Stomach (tissue), 9 donors: ENCODE measurements around the gene LRP3. TPM values are rescaled to one million over a fixed set of nuclear protein-coding genes. Genes with fewer than 3 reads are reported as not detected.

Experiments used
- DNase-seq, 2 donors: peaks; one replicate each; pipeline versions ENCODE4 v3.0.0 to v3.0.0-alpha.2; 2013 to 2019
- H3K27ac ChIP-seq, 5 donors: fragments of 200-600 bp in 4 of 5; sonication (generic) in 4 of 5; one replicate each; pipeline ENCODE4 v1.5.1; 2013 to 2019; ENCODE audit warnings: mild to moderate bottlenecking in 1 of 5, moderate library complexity in 1 of 5
- H3K27me3 ChIP-seq, 3 donors: fragments of 200-600 bp; sonication (generic); one replicate each; pipeline ENCODE4 v1.5.1; 2017 to 2019; ENCODE audit warnings: mixed run types in 1 of 3
- H3K36me3 ChIP-seq, 4 donors: fragments of 200-600 bp; sonication (generic); 1 replicate in 3 of 4; 2 replicates in 1 of 4; pipeline ENCODE4 v1.5.1; 2016 to 2019
- H3K4me1 ChIP-seq, 4 donors: fragments of 200-600 bp; sonication (generic); one replicate each; pipeline ENCODE4 v1.5.1; 2016 to 2019
- H3K4me3 ChIP-seq, 4 donors: fragments of 200-600 bp; sonication (generic) in 3 of 4; one replicate each; pipeline ENCODE4 v1.5.1; 2016 to 2019; ENCODE audit warnings: mild to moderate bottlenecking in 1 of 4
- H3K9me3 ChIP-seq, 4 donors: fragments of 200-600 bp; sonication (generic); one replicate each; pipeline ENCODE4 v1.5.1; 2016 to 2019
- CTCF ChIP-seq, 7 experiments: fragments of 450-650 bp in 4 of 7; fragments of 200-600 bp in 3 of 7; sonication (generic) in 3 of 7; IDR thresholded peaks; one replicate each; pipeline ENCODE4 v1.5.1; 2016 to 2019; ENCODE audit warnings: antibody characterized with exemption in 7 of 7, control low read depth in 2 of 7, mild to moderate bottlenecking in 1 of 7
- EP300 ChIP-seq: sonication (generic); formaldehyde crosslinking; IDR thresholded peaks from one replicate; pipeline ENCODE4 v1.6.1; 2017; ENCODE audit warnings: antibody characterized with exemption
- POLR2A ChIP-seq, 4 donors: fragments of 450-650 bp; IDR thresholded peaks; one replicate each; pipeline ENCODE4 v1.6.1; 2016; ENCODE audit warnings: antibody characterized with exemption in 4 of 4, control low read depth in 2 of 4, mild to moderate bottlenecking in 1 of 4, moderate library complexity in 1 of 4
- POLR2AphosphoS5 ChIP-seq, 3 donors: sonication (generic); formaldehyde crosslinking; IDR thresholded peaks; one replicate each; pipeline ENCODE4 v1.6.1; 2016; ENCODE audit warnings: antibody characterized with exemption in 3 of 3
- WGBS, 5 donors: extraction: QIAGEN DNeasy Blood & Tissue Kit in 3 of 5; methylation state at CpG; one replicate each; pipeline versions ENCODE4 v1.1.5 to v1.1.7; 2013 to 2018; 5-methylcytosine and 5-hydroxymethylcytosine counted together
- intact Hi-C: fragments of 100-400 bp; cut with DNase I; formaldehyde crosslinking; loops from one replicate; pipeline ENCODE4 v1.15.1; 2023; ENCODE audit warnings: low total_unique reads
- polyA plus RNA-seq, 3 donors: library from polyadenylated mRNA; stranded (reverse); fragments of 200-250 nt; gene quantifications; one replicate each; pipeline ENCODE4 v1.2.3, GENCODE V29; 2013
- total RNA-seq, 5 donors: library from RNA; depleted of rRNA; stranded (reverse); fragments of >200 nt; gene quantifications; one replicate each; pipeline versions ENCODE4 v1.1.0 to v1.2.3, GENCODE V29; 2014 to 2016
- donor health status: healthy with polysubstance abuse.
- donor health status: Bipolar disorder and iron deficiency.
- donor health status: healthy.

The LRP3 gene
- total and polyA plus RNA-seq, 8 donors = 7.5 to 26.6 (median 12.8) TPM

- peak in 1 of 2 donors; percentile 50 for DNase-seq
- Histone ChIP-seq H3K4me3 (no peak overlapping the region), H3K4me1 (peaks cover 7 to 25% (median 10%) of the 10 kb centered on the region in 4 donors), H3K27ac (no peak overlapping the region), H3K36me3 (no peaks in the 10 kb centered on the region), H3K27me3 (peaks cover 0 to 15% (median 0%) of the 10 kb centered on the region in 3 donors), H3K9me3 (peaks cover 0 to 9% (median 6%) of the 10 kb centered on the region in 4 donors)
- TF ChIP-seq EP300 = no peak
- TF ChIP-seq CTCF (IDR thresholded peaks at IDR 0.05) = peak in 2 of 7 experiments; percentile 15 to 37
- intact Hi-C loops = loop anchor here (10.0 kb wide), 1 partner anchor 529 kb away; no protein-coding TSS in a partner anchor
- 64 to 84% (median 77%) methylated on average over 4 to 7 of the region's 7 CpGs for WGBS, 5 donors
Measured at GRCh38 chr19:33245948-33246708, 52.0 kb downstream of the LRP3 start.

- H3K4me3 ChIP-seq = no peak overlapping the region
- peaks cover 0 to 15% (median 0%) of the 10 kb centered on the region in 3 donors for H3K27me3 ChIP-seq
- WGBS, 5 donors = 75 to 80% (median 77%) methylated on average over 5 to 7 of the region's 7 CpGs
- H3K9me3 ChIP-seq = peaks cover 0 to 9% (median 6%) of the 10 kb centered on the region in 4 donors
- TF ChIP-seq POLR2AphosphoS5 (IDR thresholded peaks at IDR 0.05) = no peak
- no peak for TF ChIP-seq POLR2A (IDR thresholded peaks at IDR 0.05)
- no peak for TF ChIP-seq EP300
- no peak for TF ChIP-seq CTCF (IDR thresholded peaks at IDR 0.05)
- intact Hi-C loops = loop anchor here (10.0 kb wide), 1 partner anchor 528 kb away; no protein-coding TSS in a partner anchor
- DNase-seq = no peak
- H3K27ac ChIP-seq = no peak overlapping the region
- no peaks in the 10 kb centered on the region for H3K36me3 ChIP-seq
- peaks cover 0 to 17% (median 2%) of the 10 kb centered on the region in 4 donors for H3K4me1 ChIP-seq
Measured at GRCh38 chr19:33246709-33247440, 52.7 kb downstream of the LRP3 start.

GRCh38 chr19:33247441-33247819 is 53.3 kb downstream of the LRP3 start:
- Histone ChIP-seq H3K36me3 (no peaks in the 10 kb centered on the region), H3K27ac (no peak overlapping the region), H3K27me3 (peaks cover 0 to 14% (median 0%) of the 10 kb centered on the region in 3 donors), H3K4me1 (peaks cover 0 to 16% (median 0%) of the 10 kb centered on the region in 4 donors), H3K9me3 (peaks cover 0 to 9% (median 6%) of the 10 kb centered on the region in 4 donors), H3K4me3 (no peak overlapping the region)
- intact Hi-C loops = loop anchor here (10.0 kb wide), 1 partner anchor 527 kb away; no protein-coding TSS in a partner anchor
- TF ChIP-seq CTCF (IDR thresholded peaks at IDR 0.05) (no peak), POLR2AphosphoS5 (IDR thresholded peaks at IDR 0.05) (no peak), POLR2A (IDR thresholded peaks at IDR 0.05) (no peak), EP300 (no peak)
- 92 to 100% (median 93%) methylated on average over 1 of the region's 1 CpG for WGBS, 5 donors
- DNase-seq = no peak

- Histone ChIP-seq H3K36me3 (no peaks in the 10 kb centered on the region), H3K4me3 (no peak overlapping the region), H3K4me1 (peaks cover 0 to 16% (median 0%) of the 10 kb centered on the region in 4 donors), H3K9me3 (peaks cover 0 to 9% (median 6%) of the 10 kb centered on the region in 4 donors), H3K27ac (no peak overlapping the region), H3K27me3 (peaks cover 0 to 20% (median 0%) of the 10 kb centered on the region in 3 donors)
- no peak for TF ChIP-seq EP300
- no peak for TF ChIP-seq POLR2A (IDR thresholded peaks at IDR 0.05)
- no peak for TF ChIP-seq CTCF (IDR thresholded peaks at IDR 0.05)
- TF ChIP-seq POLR2AphosphoS5 (IDR thresholded peaks at IDR 0.05) = no peak
- 86 to 91% (median 89%) methylated on average over 6 to 8 of the region's 8 CpGs for WGBS, 5 donors
- no peak for DNase-seq
- intact Hi-C loops = loop anchor here (10.0 kb wide), 1 partner anchor 527 kb away; no protein-coding TSS in a partner anchor
Measured at GRCh38 chr19:33248104-33248503, 54.0 kb downstream of the LRP3 start.
